ENCODE data around the gene ARHGAP45.

The ARHGAP45 gene

GRCh38 chr19:1060689-1061088, 6.3 kb upstream of the ARHGAP45 start:
- no peaks in the 10 kb centered on the region for H3F3A ChIP-seq (ENCODE audit: insufficient read depth, low read length)
- H3K36me3 ChIP-seq (ENCODE audit: insufficient read depth, low read length): peaks cover 34% of the 10 kb centered on the region; the same call in 1 of the 2 replicates
- no peak for TF ChIP-seq CTCF (IDR thresholded peaks at IDR 0.05; ENCODE audit: low read length)
- no peak for TF ChIP-seq EZH2 (IDR thresholded peaks at IDR 0.05; ENCODE audit: borderline replicate concordance, low read length)
- no peaks in the 10 kb centered on the region for H3K79me2 ChIP-seq (ENCODE audit: insufficient read depth, low read length)
- peaks cover 22% of the 10 kb centered on the region for H3K4me1 ChIP-seq (ENCODE audit: insufficient read depth, low read length, severe bottlenecking)
- H3K9ac ChIP-seq (ENCODE audit: low read length): no peak overlapping the region
- H3K27me3 ChIP-seq (ENCODE audit: insufficient read depth, low read length): no peaks in the 10 kb centered on the region
- no peaks in the 10 kb centered on the region for H3K9me2 ChIP-seq (ENCODE audit: low read depth, low read length)
- H2AFZ ChIP-seq (ENCODE audit: low read length): no peak overlapping the region
- no peak overlapping the region for H3K27ac ChIP-seq (ENCODE audit: low read depth, low read length, poor library complexity, severe bottlenecking)
- no peaks in the 10 kb centered on the region for H4K20me1 ChIP-seq (ENCODE audit: insufficient read depth, low read length)
- H3K4me3 ChIP-seq (ENCODE audit: low read depth, low read length, poor library complexity, severe bottlenecking): no peak overlapping the region
- H3K4me2 ChIP-seq (ENCODE audit: low read length): no peak overlapping the region
- no peaks in the 10 kb centered on the region for H3K9me3 ChIP-seq (ENCODE audit: low read length)

GRCh38 chr19:1061987-1062386, 5.0 kb upstream of the ARHGAP45 start:
- Histone ChIP-seq H2AFZ (ENCODE audit: low read length) (no peak overlapping the region), H3F3A (ENCODE audit: insufficient read depth, low read length) (no peaks in the 10 kb centered on the region), H3K4me1 (ENCODE audit: insufficient read depth, low read length, severe bottlenecking) (peaks cover 31% of the 10 kb centered on the region), H3K4me3 (ENCODE audit: low read depth, low read length, poor library complexity, severe bottlenecking) (no peak overlapping the region), H3K27me3 (ENCODE audit: insufficient read depth, low read length) (no peaks in the 10 kb centered on the region), H3K36me3 (ENCODE audit: insufficient read depth, low read length) (peaks cover 21% of the 10 kb centered on the region; the same call in 1 of the 2 replicates), H3K27ac (ENCODE audit: low read depth, low read length, poor library complexity, severe bottlenecking) (no peak overlapping the region), H3K9ac (ENCODE audit: low read length) (no peak overlapping the region), H3K79me2 (ENCODE audit: insufficient read depth, low read length) (no peaks in the 10 kb centered on the region), H3K9me2 (ENCODE audit: low read depth, low read length) (no peaks in the 10 kb centered on the region), H3K9me3 (ENCODE audit: low read length) (no peaks in the 10 kb centered on the region), H3K4me2 (ENCODE audit: low read length) (no peak overlapping the region), H4K20me1 (ENCODE audit: insufficient read depth, low read length) (no peaks in the 10 kb centered on the region)
- TF ChIP-seq CTCF (IDR thresholded peaks at IDR 0.05; ENCODE audit: low read length) (no peak), EZH2 (IDR thresholded peaks at IDR 0.05; ENCODE audit: borderline replicate concordance, low read length) (no peak)

GRCh38 chr19:1062387-1063029, 4.5 kb upstream of the ARHGAP45 start:
- no peaks in the 10 kb centered on the region for H3K9me2 ChIP-seq (ENCODE audit: low read depth, low read length)
- peaks cover 20% of the 10 kb centered on the region; the same call in 1 of the 2 replicates for H3K36me3 ChIP-seq (ENCODE audit: insufficient read depth, low read length)
- H3K9ac ChIP-seq (ENCODE audit: low read length): no peak overlapping the region
- no peak overlapping the region for H3K4me3 ChIP-seq (ENCODE audit: low read depth, low read length, poor library complexity, severe bottlenecking)
- no peak for TF ChIP-seq EZH2 (IDR thresholded peaks at IDR 0.05; ENCODE audit: borderline replicate concordance, low read length)
- TF ChIP-seq CTCF (IDR thresholded peaks at IDR 0.05; ENCODE audit: low read length): no peak
- no peak overlapping the region for H3K4me2 ChIP-seq (ENCODE audit: low read length)
- H4K20me1 ChIP-seq (ENCODE audit: insufficient read depth, low read length): no peaks in the 10 kb centered on the region
- H3K27me3 ChIP-seq (ENCODE audit: insufficient read depth, low read length): no peaks in the 10 kb centered on the region
- H3K9me3 ChIP-seq (ENCODE audit: low read length): no peaks in the 10 kb centered on the region
- H3K4me1 ChIP-seq (ENCODE audit: insufficient read depth, low read length, severe bottlenecking): peaks cover 31% of the 10 kb centered on the region
- no peak overlapping the region for H3K27ac ChIP-seq (ENCODE audit: low read depth, low read length, poor library complexity, severe bottlenecking)
- H3F3A ChIP-seq (ENCODE audit: insufficient read depth, low read length): no peaks in the 10 kb centered on the region
- H2AFZ ChIP-seq (ENCODE audit: low read length): no peak overlapping the region
- no peaks in the 10 kb centered on the region for H3K79me2 ChIP-seq (ENCODE audit: insufficient read depth, low read length)

All from OCI-LY1 (cell line).